Measurements from ENCODE around the gene ETS1.

Gene ETS1

DNA sequence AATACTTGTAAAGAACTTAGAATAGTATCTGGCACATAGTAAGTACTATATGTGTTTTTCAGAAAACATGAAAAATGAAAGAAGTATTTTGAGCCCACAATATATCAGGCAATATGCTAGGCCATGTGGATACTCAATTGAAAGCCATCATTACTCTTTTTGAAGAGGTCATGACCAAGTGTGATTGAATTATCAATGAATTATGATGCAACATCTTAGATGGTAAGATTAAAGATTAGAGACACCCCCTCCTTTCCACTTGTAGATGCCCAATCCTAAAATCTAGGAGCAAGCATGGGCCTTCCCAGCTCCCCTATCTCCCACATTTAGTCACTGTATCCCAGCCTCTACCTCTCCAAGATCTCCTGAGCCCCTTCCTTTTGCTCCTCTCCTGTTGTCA, 154.4 kb downstream of the ETS1 start:
- no peaks in the 10 kb centered on the region for H3K36me3 Mint-ChIP-seq (ENCODE audit: low read depth)
- DNase-seq = no peak
- H3K4me1 Mint-ChIP-seq = peaks cover 56% of the 10 kb centered on the region
- peak overlapping the region; percentile 4 for H3K27ac Mint-ChIP-seq
- TF ChIP-seq, protein P1, sequence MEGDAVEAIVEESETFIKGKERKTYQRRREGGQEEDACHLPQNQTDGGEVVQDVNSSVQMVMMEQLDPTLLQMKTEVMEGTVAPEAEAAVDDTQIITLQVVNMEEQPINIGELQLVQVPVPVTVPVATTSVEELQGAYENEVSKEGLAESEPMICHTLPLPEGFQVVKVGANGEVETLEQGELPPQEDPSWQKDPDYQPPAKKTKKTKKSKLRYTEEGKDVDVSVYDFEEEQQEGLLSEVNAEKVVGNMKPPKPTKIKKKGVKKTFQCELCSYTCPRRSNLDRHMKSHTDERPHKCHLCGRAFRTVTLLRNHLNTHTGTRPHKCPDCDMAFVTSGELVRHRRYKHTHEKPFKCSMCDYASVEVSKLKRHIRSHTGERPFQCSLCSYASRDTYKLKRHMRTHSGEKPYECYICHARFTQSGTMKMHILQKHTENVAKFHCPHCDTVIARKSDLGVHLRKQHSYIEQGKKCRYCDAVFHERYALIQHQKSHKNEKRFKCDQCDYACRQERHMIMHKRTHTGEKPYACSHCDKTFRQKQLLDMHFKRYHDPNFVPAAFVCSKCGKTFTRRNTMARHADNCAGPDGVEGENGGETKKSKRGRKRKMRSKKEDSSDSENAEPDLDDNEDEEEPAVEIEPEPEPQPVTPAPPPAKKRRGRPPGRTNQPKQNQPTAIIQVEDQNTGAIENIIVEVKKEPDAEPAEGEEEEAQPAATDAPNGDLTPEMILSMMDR (IDR thresholded peaks at IDR 0.05) = no peak
- no peak overlapping the region for H3K4me3 Mint-ChIP-seq
- H3K27me3 Mint-ChIP-seq (ENCODE audit: low read depth, poor library complexity) = peaks cover 7% of the 10 kb centered on the region
- H3K9me3 Mint-ChIP-seq = no peaks in the 10 kb centered on the region

DNA sequence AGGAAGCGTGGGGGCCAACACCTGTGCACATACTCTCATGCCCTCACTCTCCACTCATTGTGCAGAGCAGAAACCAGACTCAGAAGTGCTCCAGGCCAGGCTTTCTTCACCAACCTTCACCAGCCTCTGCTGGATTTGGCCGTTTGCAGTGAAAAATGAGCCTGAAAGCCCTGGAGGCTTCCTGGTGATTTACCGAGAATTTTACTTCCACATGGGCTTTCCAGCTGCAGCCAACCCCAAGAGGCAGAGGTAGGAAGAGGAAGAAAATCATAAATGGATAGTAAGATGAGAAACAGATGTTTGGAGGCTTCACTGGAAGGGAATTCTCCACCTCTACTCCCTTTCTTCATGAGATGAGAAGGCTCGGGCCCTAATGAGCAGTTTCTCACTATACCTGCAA, 155.4 kb downstream of the ETS1 start:
- no peak for DNase-seq
- no peaks in the 10 kb centered on the region for H3K36me3 Mint-ChIP-seq (ENCODE audit: low read depth)
- H3K4me3 Mint-ChIP-seq = no peak overlapping the region
- TF ChIP-seq, protein P1 (IDR thresholded peaks at IDR 0.05) = no peak
- no peak overlapping the region for H3K27ac Mint-ChIP-seq
- H3K27me3 Mint-ChIP-seq (ENCODE audit: low read depth, poor library complexity) = peaks cover 7% of the 10 kb centered on the region
- no peaks in the 10 kb centered on the region for H3K9me3 Mint-ChIP-seq
- H3K4me1 Mint-ChIP-seq = peaks cover 51% of the 10 kb centered on the region

DNA sequence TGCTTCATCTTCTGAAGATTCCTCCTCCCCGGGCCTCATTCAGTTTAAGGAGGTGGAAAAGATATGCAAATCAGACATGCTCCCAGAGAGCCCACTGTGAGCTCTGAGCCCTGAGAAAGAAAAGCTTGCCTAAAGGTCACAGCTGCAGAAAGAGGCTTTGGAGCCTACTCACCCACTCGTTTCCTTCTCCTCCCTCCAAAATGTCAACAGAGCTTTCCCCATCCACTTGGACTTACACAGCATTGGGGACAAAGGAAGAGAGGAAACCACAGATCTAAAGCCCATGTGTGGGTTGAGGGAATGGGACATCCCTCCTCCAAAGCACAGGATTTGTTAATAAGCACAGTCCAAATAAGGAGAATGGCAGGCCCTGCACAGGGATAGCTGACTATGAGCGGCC, 158.4 kb downstream of the ETS1 start:
- DNase-seq = no peak
- Mint-ChIP-seq H3K4me1 (peaks cover 53% of the 10 kb centered on the region), H3K36me3 (ENCODE audit: low read depth) (no peaks in the 10 kb centered on the region), H3K9me3 (no peaks in the 10 kb centered on the region), H3K27ac (no peak overlapping the region), H3K4me3 (no peak overlapping the region), H3K27me3 (ENCODE audit: low read depth, poor library complexity) (peaks cover 7% of the 10 kb centered on the region)
- TF ChIP-seq, protein P1 (IDR thresholded peaks at IDR 0.05) = no peak

DNA sequence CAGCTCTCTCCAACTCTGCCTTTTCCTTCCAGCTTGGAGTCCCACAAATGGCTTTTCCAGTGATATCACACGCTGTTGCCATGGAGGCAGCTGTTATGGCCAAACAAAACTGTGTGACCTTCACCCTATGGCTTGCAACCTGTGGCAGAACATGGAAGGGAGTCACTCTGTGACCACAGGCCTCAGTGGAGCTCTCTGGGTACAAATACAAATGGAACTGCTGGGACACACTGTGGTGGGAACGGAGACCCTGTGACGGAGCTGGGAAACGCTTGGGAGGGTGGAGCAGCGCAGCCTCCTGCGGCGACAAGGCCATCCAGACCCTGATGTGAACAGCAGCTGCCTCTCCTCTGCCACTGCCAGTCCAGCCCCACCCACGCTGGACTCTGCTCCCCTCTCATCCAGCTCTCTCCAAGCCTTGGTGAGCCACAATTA, 162.5 kb downstream of the ETS1 start:
- Mint-ChIP-seq H3K4me3 (no peak overlapping the region), H3K27me3 (ENCODE audit: low read depth, poor library complexity) (peaks cover 2% of the 10 kb centered on the region), H3K9me3 (no peaks in the 10 kb centered on the region), H3K4me1 (peaks cover 71% of the 10 kb centered on the region), H3K36me3 (ENCODE audit: low read depth) (no peaks in the 10 kb centered on the region), H3K27ac (peak overlapping the region; percentile 98)
- TF ChIP-seq, protein P1 (IDR thresholded peaks at IDR 0.05) = no peak
- peak; percentile 30 for DNase-seq

DNA sequence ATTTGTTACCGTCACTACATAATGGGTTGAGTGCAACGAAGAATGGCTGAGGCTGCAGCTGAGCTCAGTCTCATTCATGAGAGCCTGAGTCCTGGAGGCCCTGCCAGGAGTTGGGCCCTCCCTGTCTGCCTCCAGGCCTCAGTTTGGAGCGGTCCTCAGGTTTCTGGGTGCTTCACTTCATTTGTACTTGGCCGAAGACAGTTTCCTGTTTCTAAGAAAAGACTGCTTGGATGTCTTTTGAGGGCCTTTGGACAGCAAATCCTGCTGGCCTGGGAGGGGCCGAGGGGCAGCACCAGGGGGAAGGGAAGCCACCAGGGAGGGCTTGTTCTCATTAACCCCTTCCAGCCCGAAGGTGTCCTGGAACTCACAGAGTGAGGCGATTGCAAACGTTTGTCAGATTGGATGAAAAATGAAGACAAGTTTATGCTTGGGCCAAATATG, 163.1 kb downstream of the ETS1 start:
- no peaks in the 10 kb centered on the region for H3K9me3 Mint-ChIP-seq
- peaks cover 73% of the 10 kb centered on the region for H3K4me1 Mint-ChIP-seq
- TF ChIP-seq, protein P1 (IDR thresholded peaks at IDR 0.05) = no peak
- peaks cover 2% of the 10 kb centered on the region for H3K27me3 Mint-ChIP-seq (ENCODE audit: low read depth, poor library complexity)
- peak; percentile 20 for DNase-seq
- H3K36me3 Mint-ChIP-seq (ENCODE audit: low read depth) = no peaks in the 10 kb centered on the region
- peak overlapping the region; percentile 98 for H3K27ac Mint-ChIP-seq
- no peak overlapping the region for H3K4me3 Mint-ChIP-seq

DNA sequence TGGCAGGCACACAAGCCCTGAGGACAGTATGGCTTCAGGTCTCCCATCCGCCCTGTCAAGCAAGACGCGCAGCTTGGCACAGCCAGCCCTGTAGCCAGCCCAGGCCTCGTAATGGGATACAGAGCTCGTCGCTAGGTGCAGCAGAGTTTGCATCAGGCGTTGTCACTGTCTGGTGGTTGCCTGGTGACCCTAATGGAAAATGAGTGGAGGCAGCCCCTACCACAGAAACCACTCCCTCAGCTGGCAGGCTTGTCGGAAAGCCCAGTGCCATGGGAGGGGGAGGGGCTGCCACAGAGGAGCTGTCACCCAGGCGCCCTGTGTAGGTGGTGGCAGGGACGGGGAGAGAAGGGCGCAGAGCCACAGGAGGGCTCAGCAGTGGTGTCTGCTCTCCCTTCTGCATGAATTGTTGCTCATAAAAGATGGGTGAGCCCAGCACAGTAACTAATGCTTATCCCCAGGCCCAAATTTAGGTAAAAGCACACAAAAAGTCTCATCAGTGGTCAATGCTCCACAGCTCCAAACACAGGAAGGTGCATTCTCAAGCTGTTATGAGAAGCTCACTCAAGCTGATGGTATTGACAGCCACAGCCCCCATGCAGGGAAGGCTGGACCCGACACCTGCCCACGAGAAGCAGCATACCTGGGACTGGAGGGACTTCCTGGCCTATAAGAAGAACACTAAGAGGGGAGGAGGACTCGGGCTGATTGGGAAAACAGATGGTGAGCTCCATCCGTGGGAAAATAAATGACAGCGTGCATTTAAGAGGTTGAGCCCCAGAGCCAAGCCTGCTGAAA, 164.6 kb downstream of the ETS1 start:
- Mint-ChIP-seq H3K4me1 (peaks cover 77% of the 10 kb centered on the region), H3K36me3 (ENCODE audit: low read depth) (no peaks in the 10 kb centered on the region), H3K27ac (no peak overlapping the region), H3K4me3 (peak overlapping the region; percentile 28), H3K27me3 (ENCODE audit: low read depth, poor library complexity) (peaks cover 2% of the 10 kb centered on the region), H3K9me3 (no peaks in the 10 kb centered on the region)
- no peak for DNase-seq
- TF ChIP-seq, protein P1 (IDR thresholded peaks at IDR 0.05) = no peak

Data from nephron progenitor cell (in vitro differentiated cells).